HG03097 (cell line): ENCODE measurements around the gene CRHR1.

Source experiments
- ATAC-seq: cut with Tn5 transposase; IDR thresholded peaks from one replicate; pipeline ENCODE4 v1.9.1; 2021; ENCODE audit not compliant: unreplicated experiment, low FRiP score

The CRHR1 gene

GRCh38 chr17:45757431-45758218 is 26.5 kb upstream of the CRHR1 start:
- ATAC-seq, result no peak

GRCh38 chr17:45758544-45758943 is 25.6 kb upstream of the CRHR1 start:
- no peak for ATAC-seq

- no peak for ATAC-seq
Observed at GRCh38 chr17:45759761-45760160, 24.4 kb upstream of the CRHR1 start.

- ATAC-seq, result no peak
Observed at GRCh38 chr17:45761957-45762565, 22.1 kb upstream of the CRHR1 start.

- ATAC-seq, result no peak
Observed at GRCh38 chr17:45763182-45763581, 20.9 kb upstream of the CRHR1 start.

GRCh38 chr17:45764479-45764878 is 19.6 kb upstream of the CRHR1 start:
- ATAC-seq, result no peak

- no peak for ATAC-seq
Observed at GRCh38 chr17:45768000-45768399, 16.1 kb upstream of the CRHR1 start.

- ATAC-seq, result no peak
Observed at GRCh38 chr17:45770632-45771270, 13.4 kb upstream of the CRHR1 start.

GRCh38 chr17:45771271-45771959 is 12.7 kb upstream of the CRHR1 start:
- ATAC-seq, result no peak

GRCh38 chr17:45775148-45775547 is 9.0 kb upstream of the CRHR1 start:
- ATAC-seq, result no peak

- ATAC-seq, result no peak
Observed at GRCh38 chr17:45775576-45776011, 8.5 kb upstream of the CRHR1 start.

GRCh38 chr17:45776896-45777295 is 7.2 kb upstream of the CRHR1 start:
- no peak for ATAC-seq

GRCh38 chr17:45777388-45777787 is 6.7 kb upstream of the CRHR1 start:
- no peak for ATAC-seq

- ATAC-seq, result no peak
Observed at GRCh38 chr17:45780921-45781320, 3.2 kb upstream of the CRHR1 start.

- ATAC-seq, result no peak
Observed at GRCh38 chr17:45782889-45783592, 1.1 kb upstream of the CRHR1 start.

- no peak for ATAC-seq
Observed at GRCh38 chr17:45783593-45784292, 377 bp upstream of the CRHR1 start.

- ATAC-seq, result no peak
Observed at GRCh38 chr17:45784741-45785479, 790 bp downstream of the CRHR1 start.

- ATAC-seq, result no peak
Observed at GRCh38 chr17:45785480-45786193, 1.5 kb downstream of the CRHR1 start.

- ATAC-seq, result no peak
Observed at GRCh38 chr17:45786349-45786748, 2.2 kb downstream of the CRHR1 start.
